ENCODE results near the gene DUT.

The DUT gene

DNA sequence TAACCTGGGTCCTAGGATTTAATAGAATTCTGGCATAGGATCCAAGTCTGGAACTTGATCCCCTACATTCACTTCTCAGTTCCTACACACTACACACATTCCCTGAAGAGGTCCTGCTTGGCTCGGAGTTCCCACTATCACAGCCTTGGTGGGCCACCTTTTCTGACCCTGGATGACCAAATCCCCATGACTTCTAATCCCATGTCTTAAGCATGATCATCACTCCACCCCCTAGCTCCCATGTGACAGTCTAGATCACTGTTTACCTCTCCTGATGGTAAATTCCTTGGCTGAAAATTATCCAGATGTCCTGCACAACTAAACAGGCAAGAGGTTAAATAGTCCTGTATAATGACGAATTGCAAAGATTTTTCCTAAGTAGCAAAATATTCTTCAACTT, 40.3 kb downstream of the DUT start:
- TF ChIP-seq ZNF274 (IDR thresholded peaks at IDR 0.05; ENCODE audit: low read depth, low read length) = no peak
- no peak overlapping the region for H3K4me3 ChIP-seq (ENCODE audit: low read length)

DNA sequence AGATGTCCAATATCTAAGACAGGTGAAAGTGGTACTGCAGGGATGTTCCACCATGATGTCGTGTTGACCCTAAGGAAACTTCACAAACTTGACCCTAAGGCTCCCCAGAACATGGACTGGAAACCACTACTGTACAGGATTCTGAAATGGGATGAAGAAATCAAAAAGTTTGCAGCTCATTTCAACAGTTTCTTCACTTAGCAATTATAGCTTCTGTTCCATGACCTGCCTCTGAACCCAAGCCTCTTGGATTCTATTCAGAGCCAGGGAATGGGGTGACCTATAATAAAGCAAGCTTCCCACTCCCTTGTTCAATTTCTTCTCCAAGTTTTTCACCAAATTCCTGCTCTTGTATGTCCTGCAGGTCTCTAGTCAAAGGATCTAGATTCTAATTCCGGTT, 40.7 kb downstream of the DUT start:
- H3K4me3 ChIP-seq (ENCODE audit: low read length) = no peak overlapping the region
- no peak for TF ChIP-seq ZNF274 (IDR thresholded peaks at IDR 0.05; ENCODE audit: low read depth, low read length)

DNA sequence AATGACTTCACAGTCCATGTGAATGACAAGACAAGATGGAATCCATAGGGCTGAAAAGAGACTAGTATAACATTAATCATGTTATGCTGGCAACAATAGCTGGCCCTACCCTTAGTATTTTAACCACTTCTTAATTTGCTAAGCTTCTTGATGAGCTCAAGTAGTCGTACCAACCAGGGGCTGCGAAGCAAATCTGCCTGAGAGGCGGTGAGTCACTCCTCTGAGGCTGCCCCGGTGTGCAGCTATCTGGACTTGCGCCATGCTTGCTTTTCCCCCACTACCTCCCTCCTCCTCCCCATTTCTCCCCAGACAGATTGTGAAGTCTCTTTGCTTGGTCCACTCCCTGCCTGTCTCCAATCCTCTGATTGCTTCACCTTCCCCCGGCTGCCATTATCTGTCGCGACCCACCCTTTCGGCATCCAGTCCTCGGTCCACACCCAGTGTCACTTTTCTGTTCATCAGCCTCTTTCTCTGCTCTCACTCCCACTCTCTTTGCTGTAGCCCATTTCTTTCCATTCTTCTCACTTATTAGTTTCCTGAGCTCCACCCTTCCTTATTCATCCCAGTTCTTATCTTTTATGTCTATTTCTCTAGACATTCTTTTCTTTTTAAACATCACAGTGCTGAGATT, 42.7 kb downstream of the DUT start:
- H3K4me3 ChIP-seq (ENCODE audit: low read length) = no peak overlapping the region
- no peak for TF ChIP-seq ZNF274 (IDR thresholded peaks at IDR 0.05; ENCODE audit: low read depth, low read length)

DNA sequence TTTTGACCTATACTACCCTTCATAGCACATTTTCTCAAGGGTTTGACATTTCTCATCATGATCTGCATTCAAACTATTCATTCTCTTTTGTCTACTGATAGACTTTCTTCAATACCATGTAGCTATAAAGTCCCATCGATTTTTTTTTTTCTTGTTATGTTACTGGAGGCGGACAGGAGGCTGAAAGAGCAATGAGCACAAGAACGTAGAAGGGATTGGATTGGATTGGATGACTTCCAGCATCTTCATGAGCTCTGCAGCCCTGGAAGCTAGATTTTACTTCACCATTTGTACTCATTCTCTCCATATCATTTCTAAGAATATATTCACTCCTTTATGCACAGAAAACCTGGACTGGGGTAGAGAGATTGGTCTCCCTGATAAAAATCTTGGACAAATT, 43.2 kb downstream of the DUT start:
- H3K4me3 ChIP-seq (ENCODE audit: low read length) = no peak overlapping the region
- no peak for TF ChIP-seq ZNF274 (IDR thresholded peaks at IDR 0.05; ENCODE audit: low read depth, low read length)

- H3K4me3 ChIP-seq (ENCODE audit: low read length) = no peak overlapping the region
- no peak for TF ChIP-seq ZNF274 (IDR thresholded peaks at IDR 0.05; ENCODE audit: low read depth, low read length)
Measured at GRCh38 chr15:48375767-48376166, 44.5 kb downstream of the DUT start.

GRCh38 chr15:48380198-48380597, 49.0 kb downstream of the DUT start:
- TF ChIP-seq ZNF274 (IDR thresholded peaks at IDR 0.05; ENCODE audit: low read depth, low read length) = no peak
- no peak overlapping the region for H3K4me3 ChIP-seq (ENCODE audit: low read length)

- no peak overlapping the region for H3K4me3 ChIP-seq (ENCODE audit: low read length)
- no peak for TF ChIP-seq ZNF274 (IDR thresholded peaks at IDR 0.05; ENCODE audit: low read depth, low read length)
Measured at GRCh38 chr15:48381861-48382260, 50.6 kb downstream of the DUT start.

DNA sequence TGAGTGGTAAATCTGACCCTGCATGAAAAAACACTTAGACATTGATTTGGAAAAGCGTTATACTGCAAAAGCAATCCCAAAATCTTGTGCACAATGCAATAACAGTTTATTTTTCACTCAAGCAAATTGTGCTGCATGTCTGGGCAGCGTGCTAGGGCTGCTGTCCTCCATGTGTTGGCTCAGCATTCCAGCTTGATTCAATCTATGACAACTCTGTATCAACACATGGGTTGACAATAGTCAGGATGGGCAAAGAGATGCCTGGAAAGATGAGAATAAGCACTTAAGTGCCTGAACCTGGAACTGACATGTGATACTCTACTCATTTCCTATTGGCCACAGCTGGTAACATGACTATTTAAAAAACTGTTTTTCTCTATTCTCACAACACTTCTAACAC, 51.8 kb downstream of the DUT start:
- no peak for TF ChIP-seq ZNF274 (IDR thresholded peaks at IDR 0.05; ENCODE audit: low read depth, low read length)
- no peak overlapping the region for H3K4me3 ChIP-seq (ENCODE audit: low read length)

DNA sequence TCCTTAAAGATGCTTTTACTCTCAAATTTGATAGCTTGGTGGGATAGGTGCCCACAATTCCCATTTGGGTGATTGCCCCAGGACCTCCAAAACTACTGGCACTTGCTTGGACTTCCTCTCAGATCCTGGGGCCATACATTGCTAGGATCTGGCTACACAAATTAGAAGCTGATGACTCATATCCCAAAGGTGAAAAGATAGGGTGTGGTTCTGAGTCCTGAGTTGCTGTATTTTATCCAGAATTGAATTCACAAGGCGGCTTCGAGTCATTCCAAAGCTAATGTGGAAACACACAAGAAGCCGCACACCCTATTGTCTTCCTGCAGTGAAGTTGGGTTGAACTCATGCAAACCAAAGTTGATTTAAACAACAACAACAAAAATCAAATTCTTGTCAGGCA, 53.4 kb downstream of the DUT start:
- H3K4me3 ChIP-seq (ENCODE audit: low read length) = no peak overlapping the region

DNA sequence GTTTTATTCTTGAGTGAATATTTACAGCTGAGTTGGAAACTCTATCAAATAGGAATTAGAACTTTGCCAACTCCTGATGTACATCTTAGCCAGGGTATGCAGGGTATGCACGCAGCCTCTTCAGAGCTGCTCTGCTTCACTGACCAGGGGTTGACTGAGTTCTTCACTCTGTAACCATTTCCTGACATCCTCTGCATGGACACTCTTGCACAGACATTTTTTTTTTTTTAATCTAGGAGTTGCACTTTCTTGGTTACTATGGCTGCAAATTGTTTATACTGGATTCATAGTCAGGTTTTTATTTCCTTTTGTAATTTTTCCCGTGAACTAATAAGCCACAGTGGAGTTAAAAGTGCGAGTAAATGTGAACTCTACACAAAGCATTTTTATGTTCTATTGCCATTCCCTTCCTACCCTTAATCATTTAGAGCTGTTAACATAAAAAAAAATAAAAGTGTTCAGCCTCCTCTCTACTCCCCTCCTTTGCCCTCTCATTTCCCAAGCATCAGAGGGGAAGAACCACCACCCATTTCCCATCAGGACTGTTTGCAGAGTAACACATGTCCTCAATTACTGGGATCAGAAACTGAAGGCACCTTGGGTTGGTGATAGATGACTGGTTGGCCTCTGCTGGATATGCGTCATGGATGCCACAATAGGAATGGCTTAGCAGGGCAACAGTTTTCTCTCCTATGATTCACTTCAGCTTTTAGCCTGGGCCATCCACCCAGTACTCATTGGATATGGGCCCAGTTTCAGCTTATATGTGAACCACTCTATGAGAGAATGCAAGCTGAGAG, 54.0 kb downstream of the DUT start:
- no peak for TF ChIP-seq ZNF274 (IDR thresholded peaks at IDR 0.05; ENCODE audit: low read depth, low read length)
- no peak overlapping the region for H3K4me3 ChIP-seq (ENCODE audit: low read length)

More for the DNA sequence above, 53.4 kb downstream of the DUT start:
- no peak for TF ChIP-seq ZNF274 (IDR thresholded peaks at IDR 0.05; ENCODE audit: low read depth, low read length)

- TF ChIP-seq ZNF274 (IDR thresholded peaks at IDR 0.05; ENCODE audit: low read depth, low read length) = no peak
Measured at GRCh38 chr15:48388016-48388851, 57.0 kb downstream of the DUT start.

GRCh38 chr15:48388910-48389309, 57.7 kb downstream of the DUT start:
- H3K4me3 ChIP-seq (ENCODE audit: low read length) = no peak overlapping the region
- no peak for TF ChIP-seq ZNF274 (IDR thresholded peaks at IDR 0.05; ENCODE audit: low read depth, low read length)

More at GRCh38 chr15:48388016-48388851, 57.0 kb downstream of the DUT start:
- no peak overlapping the region for H3K4me3 ChIP-seq (ENCODE audit: low read length)

- no peak for TF ChIP-seq ZNF274 (IDR thresholded peaks at IDR 0.05; ENCODE audit: low read depth, low read length)
- H3K4me3 ChIP-seq (ENCODE audit: low read length) = no peak overlapping the region
Measured at GRCh38 chr15:48389691-48390143, 58.5 kb downstream of the DUT start.

DNA sequence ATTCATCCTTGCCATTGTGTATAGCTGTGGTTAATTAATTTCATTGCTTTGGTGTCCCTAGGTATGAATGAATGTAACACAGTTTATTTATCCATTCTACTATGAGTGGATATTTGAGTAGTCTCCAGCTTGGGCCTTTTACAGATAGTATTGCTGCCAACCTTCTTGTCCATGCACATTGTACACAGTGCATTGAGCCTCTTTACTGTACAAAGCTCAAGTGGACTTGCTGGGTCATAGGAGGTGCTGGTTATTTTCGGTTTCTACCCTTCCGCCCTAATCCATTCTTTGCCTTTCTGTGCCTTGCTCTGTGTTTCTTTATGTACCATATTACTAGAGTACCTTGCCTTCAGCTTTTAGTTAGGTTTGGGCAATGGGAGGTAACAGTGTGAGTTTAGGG, 60.7 kb downstream of the DUT start:
- H3K4me3 ChIP-seq (ENCODE audit: low read length) = no peak overlapping the region
- TF ChIP-seq ZNF274 (IDR thresholded peaks at IDR 0.05; ENCODE audit: low read depth, low read length) = no peak

Data from GM08714 (cell line).